ENCODE data around the gene FAM3A.

The FAM3A gene

DNA sequence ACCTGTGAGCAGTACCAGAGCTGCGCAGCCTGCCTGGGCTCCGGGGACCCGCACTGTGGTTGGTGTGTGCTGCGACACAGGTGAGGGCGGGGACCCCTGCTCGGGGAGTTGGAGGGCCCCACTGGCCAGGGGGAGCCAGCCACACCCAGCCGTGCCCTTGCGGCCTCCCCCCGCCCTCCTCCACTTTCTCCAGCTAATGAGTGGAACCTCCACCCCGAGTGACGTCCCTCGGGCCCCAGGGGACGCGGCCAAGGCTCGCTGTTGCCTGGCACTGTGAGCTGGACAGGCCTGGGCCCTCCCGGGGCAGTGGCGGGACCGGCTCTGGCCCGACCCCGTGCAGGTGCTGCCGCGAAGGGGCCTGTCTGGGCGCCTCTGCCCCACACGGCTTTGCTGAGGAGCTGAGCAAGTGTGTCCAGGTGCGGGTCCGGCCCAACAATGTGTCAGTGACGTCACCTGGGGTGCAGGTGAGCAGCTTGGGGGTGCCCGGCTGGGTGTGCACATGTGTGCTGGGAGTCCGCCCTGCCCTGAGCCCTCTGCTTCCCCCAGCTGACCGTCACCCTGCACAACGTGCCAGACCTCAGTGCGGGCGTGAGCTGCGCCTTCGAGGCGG lies 52.3 kb downstream of the FAM3A start:
- H3K9me3 ChIP-seq (ENCODE audit: control insufficient read depth in 1 of 2, low read length in 2 of 2): no peaks in the 10 kb centered on the region
- peaks cover 0 to 11% of the 10 kb centered on the region in 2 donors for H3K4me1 ChIP-seq (ENCODE audit: control insufficient read depth in 1 of 2, insufficient read depth in 2 of 2, low read length in 2 of 2)
- H3K27me3 ChIP-seq (ENCODE audit: low read depth, low read length): no peaks in the 10 kb centered on the region
- no peak overlapping the region for H3K4me3 ChIP-seq (ENCODE audit: low read depth in 1 of 2, low read length in 2 of 2)
- peaks cover 3 to 28% of the 10 kb centered on the region in 2 donors for H3K36me3 ChIP-seq (ENCODE audit: control insufficient read depth in 1 of 2, insufficient read depth in 2 of 2, low read length in 2 of 2)
- no peak overlapping the region for H3K27ac ChIP-seq (ENCODE audit: low read length)

DNA sequence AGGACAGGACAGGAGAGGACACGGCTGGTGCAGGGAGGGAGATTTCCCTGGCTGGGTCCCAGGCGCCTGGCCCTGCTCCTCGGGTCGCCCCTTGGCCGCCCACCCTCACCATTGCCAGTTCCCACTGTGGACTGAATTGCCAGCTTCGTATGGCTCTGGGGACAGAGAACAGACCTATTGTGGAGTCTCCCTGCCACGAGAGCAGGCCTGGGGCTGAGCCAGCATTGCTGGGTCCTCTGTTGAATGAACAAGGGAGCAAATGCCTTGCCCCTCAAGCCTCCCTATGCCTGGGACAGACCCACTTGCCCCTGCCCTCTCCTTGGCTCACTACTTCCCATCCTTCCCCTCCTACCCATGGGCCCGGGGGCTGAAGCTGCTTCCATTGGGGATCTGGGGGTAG lies 53.6 kb downstream of the FAM3A start:
- peaks cover 3 to 23% of the 10 kb centered on the region in 2 donors for H3K36me3 ChIP-seq (ENCODE audit: control insufficient read depth in 1 of 2, insufficient read depth in 2 of 2, low read length in 2 of 2)
- no peak overlapping the region for H3K4me3 ChIP-seq (ENCODE audit: low read depth in 1 of 2, low read length in 2 of 2)
- H3K4me1 ChIP-seq (ENCODE audit: control insufficient read depth in 1 of 2, insufficient read depth in 2 of 2, low read length in 2 of 2): peaks cover 0 to 11% of the 10 kb centered on the region in 2 donors
- no peak overlapping the region for H3K27ac ChIP-seq (ENCODE audit: low read length)
- no peaks in the 10 kb centered on the region for H3K9me3 ChIP-seq (ENCODE audit: control insufficient read depth in 1 of 2, low read length in 2 of 2)
- no peaks in the 10 kb centered on the region for H3K27me3 ChIP-seq (ENCODE audit: low read depth, low read length)

DNA sequence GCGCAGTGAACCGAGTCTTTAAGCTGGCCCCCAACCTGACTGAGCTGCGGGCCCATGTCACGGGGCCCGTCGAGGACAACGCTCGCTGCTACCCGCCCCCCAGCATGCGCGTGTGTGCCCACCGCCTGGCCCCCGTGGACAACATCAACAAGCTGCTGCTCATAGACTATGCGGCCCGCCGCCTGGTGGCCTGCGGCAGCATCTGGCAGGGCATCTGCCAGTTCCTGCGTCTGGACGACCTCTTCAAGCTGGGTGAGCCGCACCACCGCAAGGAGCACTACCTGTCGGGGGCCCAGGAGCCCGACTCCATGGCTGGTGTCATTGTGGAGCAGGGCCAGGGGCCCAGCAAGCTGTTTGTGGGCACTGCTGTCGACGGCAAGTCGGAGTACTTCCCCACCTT lies 55.7 kb downstream of the FAM3A start:
- Histone ChIP-seq H3K27me3 (ENCODE audit: low read depth, low read length) (no peaks in the 10 kb centered on the region), H3K27ac (ENCODE audit: low read length) (no peak overlapping the region)

DNA sequence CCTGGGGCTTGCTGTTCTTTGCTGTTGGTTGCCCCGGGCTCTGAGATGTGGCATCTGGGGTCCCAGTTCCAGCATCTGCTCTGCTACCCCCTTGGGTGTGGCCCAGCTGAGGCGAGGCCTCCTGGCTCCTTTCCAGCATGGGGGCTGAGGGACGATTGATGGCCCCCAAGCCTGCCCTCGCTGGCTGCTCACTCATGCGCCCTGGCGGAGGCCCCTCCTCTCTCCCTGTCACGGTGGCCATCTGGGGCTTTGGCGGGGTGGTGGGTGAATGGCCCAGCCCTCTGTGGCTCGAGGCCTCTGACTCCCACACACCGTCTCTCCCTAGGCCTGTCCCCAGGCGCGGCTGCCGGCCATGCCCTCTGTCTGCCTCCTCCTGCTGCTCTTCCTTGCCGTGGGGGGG lies 56.2 kb downstream of the FAM3A start:
- Histone ChIP-seq H3K27ac (ENCODE audit: low read length) (no peak overlapping the region), H3K9me3 (ENCODE audit: control insufficient read depth in 1 of 2, low read length in 2 of 2) (no peaks in the 10 kb centered on the region), H3K27me3 (ENCODE audit: low read depth, low read length) (no peaks in the 10 kb centered on the region), H3K4me3 (ENCODE audit: low read depth in 1 of 2, low read length in 2 of 2) (peak overlapping the region in 1 of 2 donors; percentile 66), H3K4me1 (ENCODE audit: control insufficient read depth in 1 of 2, insufficient read depth in 2 of 2, low read length in 2 of 2) (peaks cover 0 to 11% of the 10 kb centered on the region in 2 donors), H3K36me3 (ENCODE audit: control insufficient read depth in 1 of 2, insufficient read depth in 2 of 2, low read length in 2 of 2) (peaks cover 3 to 4% of the 10 kb centered on the region in 2 donors)

More for the DNA sequence above, 55.7 kb downstream of the FAM3A start:
- Histone ChIP-seq H3K36me3 (ENCODE audit: control insufficient read depth in 1 of 2, insufficient read depth in 2 of 2, low read length in 2 of 2) (peaks cover 3 to 8% of the 10 kb centered on the region in 2 donors), H3K4me1 (ENCODE audit: control insufficient read depth in 1 of 2, insufficient read depth in 2 of 2, low read length in 2 of 2) (peaks cover 0 to 11% of the 10 kb centered on the region in 2 donors), H3K9me3 (ENCODE audit: control insufficient read depth in 1 of 2, low read length in 2 of 2) (no peaks in the 10 kb centered on the region), H3K4me3 (ENCODE audit: low read depth in 1 of 2, low read length in 2 of 2) (no peak overlapping the region)

DNA sequence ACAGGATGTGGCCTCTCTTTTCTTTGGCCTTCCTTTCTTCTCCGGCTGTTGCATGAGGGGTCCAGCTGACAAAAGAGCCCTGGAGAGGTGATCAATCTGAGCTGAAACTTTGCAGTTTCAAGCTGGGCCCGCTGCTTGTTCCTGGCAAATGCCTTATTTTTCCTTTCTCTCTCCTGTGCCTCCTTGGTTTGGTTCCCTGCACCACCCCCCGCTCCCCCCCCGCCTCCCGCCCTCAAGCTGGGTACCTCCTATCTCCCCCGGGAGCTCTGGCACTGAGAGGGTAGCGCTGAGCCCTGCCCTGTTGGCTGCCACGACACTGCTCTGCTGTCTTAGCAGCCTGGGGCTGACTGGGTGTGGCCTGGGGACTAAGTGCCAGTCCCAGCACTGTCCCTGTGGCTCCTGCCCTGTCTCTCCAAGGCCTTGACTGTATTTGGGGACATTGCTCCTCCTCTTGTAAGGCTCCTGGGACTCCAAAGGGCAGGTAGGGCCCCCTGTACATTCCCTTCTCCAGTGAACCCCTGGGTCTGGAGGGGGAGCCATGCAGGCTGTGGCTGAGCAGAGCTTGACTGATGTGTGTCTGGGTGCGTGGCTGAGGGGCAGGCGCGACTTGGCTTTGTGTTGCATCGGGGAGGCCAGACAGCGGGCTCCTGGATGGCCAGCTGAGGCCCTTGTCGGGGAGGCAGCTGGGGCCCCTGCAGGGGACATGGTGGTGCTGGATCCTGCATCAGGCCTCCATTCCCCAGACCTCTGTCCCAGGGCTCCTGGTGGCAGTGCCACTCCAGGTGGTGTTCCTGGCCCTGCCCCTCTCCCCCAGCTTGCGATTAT lies 56.9 kb downstream of the FAM3A start:
- Histone ChIP-seq H3K9me3 (ENCODE audit: control insufficient read depth in 1 of 2, low read length in 2 of 2) (no peaks in the 10 kb centered on the region), H3K36me3 (ENCODE audit: control insufficient read depth in 1 of 2, insufficient read depth in 2 of 2, low read length in 2 of 2) (peaks cover 3 to 4% of the 10 kb centered on the region in 2 donors), H3K4me3 (ENCODE audit: low read depth in 1 of 2, low read length in 2 of 2) (peak overlapping the region; percentile 50 to 66), H3K27ac (ENCODE audit: low read length) (no peak overlapping the region), H3K4me1 (ENCODE audit: control insufficient read depth in 1 of 2, insufficient read depth in 2 of 2, low read length in 2 of 2) (peaks cover 0 to 11% of the 10 kb centered on the region in 2 donors), H3K27me3 (ENCODE audit: low read depth, low read length) (no peaks in the 10 kb centered on the region)

DNA sequence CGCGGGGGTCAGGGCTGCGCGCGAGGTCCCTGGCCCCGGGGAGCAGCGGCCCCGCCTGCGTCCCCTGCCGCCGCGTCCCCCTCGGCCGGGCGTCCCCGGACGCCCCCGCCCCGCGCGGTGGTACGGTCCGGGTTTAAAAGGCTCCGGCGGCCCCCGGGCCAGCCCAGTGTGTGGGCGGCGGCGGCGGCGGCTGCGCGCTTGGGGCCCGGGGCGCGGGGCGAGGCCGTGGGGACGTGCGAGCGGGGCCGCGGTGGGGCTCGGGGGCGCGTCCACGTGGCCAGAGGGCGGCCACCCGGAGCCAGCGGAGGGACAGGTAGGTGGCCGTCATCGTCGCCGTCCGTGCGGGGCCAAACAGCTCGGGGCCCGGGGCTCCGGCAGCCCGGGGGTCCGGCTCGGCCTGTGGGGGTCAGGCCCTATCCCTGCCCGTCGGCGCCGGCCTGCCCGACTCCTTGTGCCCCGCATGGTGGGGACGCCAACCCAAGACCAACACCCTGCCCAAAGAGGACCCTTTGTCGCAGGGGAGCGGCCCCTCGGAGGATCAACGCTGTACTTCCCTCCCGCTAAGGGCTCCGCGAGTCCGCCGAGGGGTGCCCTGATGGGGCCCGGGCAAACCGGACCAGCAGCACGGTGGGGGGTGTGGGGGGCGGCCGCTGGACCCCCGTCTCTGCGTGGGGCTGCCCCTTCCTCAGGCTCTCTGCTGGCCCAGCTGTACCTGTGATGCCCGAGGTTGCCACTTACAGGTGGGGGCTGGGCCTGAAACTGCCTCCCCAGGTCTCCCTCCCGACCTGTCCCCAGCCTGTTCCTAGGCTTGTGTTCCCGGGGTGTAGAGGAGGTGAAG lies 57.7 kb downstream of the FAM3A start, which contains the start of gene PLXNA3:
Gene PLXNA3, plus strand, starts transcription at position 166 of the 838 bp plus-strand sequence. CDS start 1,903 bp downstream, outside the sequence.
- H3K27ac ChIP-seq (ENCODE audit: low read length): no peak within 1 kb of the TSS
- H3K27me3 ChIP-seq (ENCODE audit: low read depth, low read length): no peaks in the 10 kb centered on the region
- peaks cover 0 to 11% of the 10 kb centered on the region in 2 donors for H3K4me1 ChIP-seq (ENCODE audit: control insufficient read depth in 1 of 2, insufficient read depth in 2 of 2, low read length in 2 of 2)
- peak within 1 kb of the TSS; percentile 50 to 66 for H3K4me3 ChIP-seq (ENCODE audit: low read depth in 1 of 2, low read length in 2 of 2)
- H3K9me3 ChIP-seq (ENCODE audit: control insufficient read depth in 1 of 2, low read length in 2 of 2): no peaks in the 10 kb centered on the region
- H3K36me3 ChIP-seq (ENCODE audit: control insufficient read depth in 1 of 2, insufficient read depth in 2 of 2, low read length in 2 of 2): peaks cover 3 to 4% of the 10 kb centered on the region in 2 donors

DNA sequence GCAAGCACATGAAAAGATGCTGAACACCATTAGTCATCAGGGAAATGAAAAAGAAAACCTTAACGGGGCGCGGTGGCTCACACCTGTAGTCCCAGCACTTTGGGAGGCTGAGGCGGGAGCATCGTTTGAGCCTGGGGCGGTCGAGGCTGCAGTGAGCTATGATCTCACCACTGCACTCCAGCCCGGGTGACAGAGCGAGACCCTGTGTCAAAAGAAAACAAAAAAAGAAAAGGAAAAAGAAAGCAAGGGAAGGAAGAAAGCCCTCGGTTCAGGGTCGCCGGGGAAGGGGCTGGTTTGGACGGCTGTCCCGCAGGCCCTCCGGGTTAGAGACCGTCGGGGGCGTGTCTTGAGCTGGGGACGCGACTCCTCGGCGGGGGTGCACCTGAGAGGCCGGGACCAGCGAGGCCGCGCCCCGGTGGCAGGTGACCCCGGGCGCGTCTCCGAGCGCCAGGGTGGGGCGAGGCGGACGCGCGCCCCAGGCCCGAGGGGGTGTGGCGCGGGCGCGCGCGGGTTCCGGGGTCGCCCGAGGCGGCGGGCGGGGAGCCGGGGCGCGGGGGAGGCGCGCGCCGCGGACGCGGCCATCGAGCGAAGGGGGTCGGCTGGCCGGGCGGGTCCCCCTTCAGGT lies 58.4 kb downstream of the FAM3A start:
- H3K27ac ChIP-seq (ENCODE audit: low read length): no peak overlapping the region
- H3K27me3 ChIP-seq (ENCODE audit: low read depth, low read length): no peaks in the 10 kb centered on the region
- peaks cover 0 to 4% of the 10 kb centered on the region in 2 donors for H3K36me3 ChIP-seq (ENCODE audit: control insufficient read depth in 1 of 2, insufficient read depth in 2 of 2, low read length in 2 of 2)
- H3K4me1 ChIP-seq (ENCODE audit: control insufficient read depth in 1 of 2, insufficient read depth in 2 of 2, low read length in 2 of 2): peaks cover 0 to 9% of the 10 kb centered on the region in 2 donors
- peak overlapping the region; percentile 21 to 57 for H3K4me3 ChIP-seq (ENCODE audit: low read depth in 1 of 2, low read length in 2 of 2)
- H3K9me3 ChIP-seq (ENCODE audit: control insufficient read depth in 1 of 2, low read length in 2 of 2): no peaks in the 10 kb centered on the region
